A673 (cell line): ENCODE results near the gene CDH23. TPM values are rescaled to one million over a fixed set of nuclear protein-coding genes. Genes with fewer than 3 reads are reported as not detected.

Experiments
- BruUV-seq: library from RNA; stranded (reverse); fragments of 400-500 nt; replicated peaks from 2 replicates; lab custom pipeline; 2021; lab: Mats Ljungman, UMichigan
- CTCF ChIA-PET: fragments of 300-600 bp; sonication (Branson Sonifier 250); formaldehyde crosslinking; loops from one replicate; lab custom pipeline; 2022; ENCODE audit warnings: antibody characterized with exemption; lab: Charles Lee
- POLR2A ChIA-PET: fragments of 300-600 bp; sonication (Branson Sonifier 250); formaldehyde crosslinking; loops from one replicate; lab custom pipeline; 2022; ENCODE audit warnings: antibody characterized with exemption; ENCODE audit not compliant: low non-redundant PET; lab: Charles Lee
- DNase-seq: peaks from one replicate; pipeline ENCODE4 v3.0.0-alpha.2; 2015; ENCODE audit warnings: low spot score
- H3K27ac ChIP-seq: fragments of 200-600 bp; sonication (generic); 2 replicates; pipeline ENCODE4 v1.5.1; 2016; ENCODE audit warnings: mixed run types, low read depth, mild to moderate bottlenecking, mixed read lengths, antibody characterized with exemption, low read length; ENCODE audit not compliant: poor library complexity, severe bottlenecking
- H3K27me3 ChIP-seq: fragments of 200-600 bp; sonication (generic); replicated peaks from 2 replicates; pipeline ENCODE4 v1.6.1; 2017; ENCODE audit warnings: mixed run types, low read depth, mild to moderate bottlenecking, mixed read lengths, antibody characterized with exemption, low read length; ENCODE audit not compliant: insufficient read depth, poor library complexity
- H3K36me3 ChIP-seq: fragments of 200-600 bp; sonication (generic); 2 replicates; pipeline ENCODE4 v1.6.1; 2016; ENCODE audit warnings: mixed run types, mild to moderate bottlenecking, mixed read lengths, antibody characterized with exemption, low read length; ENCODE audit not compliant: insufficient read depth, poor library complexity, severe bottlenecking
- H3K4me1 ChIP-seq: fragments of 200-600 bp; sonication (generic); 2 replicates; pipeline ENCODE4 v1.6.1; 2017; ENCODE audit warnings: mixed run types, mild to moderate bottlenecking, mixed read lengths, antibody characterized with exemption, low read length; ENCODE audit not compliant: insufficient read depth, poor library complexity, severe bottlenecking
- H3K4me3 ChIP-seq: fragments of 200-600 bp; sonication (generic); 2 replicates; pipeline ENCODE4 v1.5.1; 2016; ENCODE audit warnings: low read depth, mixed run types, mild to moderate bottlenecking, mixed read lengths, low read length; ENCODE audit not compliant: poor library complexity, severe bottlenecking
- H3K9me3 ChIP-seq: fragments of 200-600 bp; sonication (generic); 2 replicates; pipeline ENCODE4 v1.6.1; 2016; ENCODE audit warnings: mixed run types, low read depth, mild to moderate bottlenecking, mixed read lengths, antibody characterized with exemption, low read length; ENCODE audit not compliant: poor library complexity, severe bottlenecking
- CTCF ChIP-seq: fragments of 300-800, 200-600 bp; sonication (generic); conservative IDR thresholded peaks from 2 replicates; pipeline ENCODE4 v1.5.1; 2017; ENCODE audit warnings: low read depth, mild to moderate bottlenecking, antibody characterized with exemption, low read length, moderate library complexity, mixed read lengths
- EZH2 ChIP-seq: fragments of 200-600 bp; sonication (generic); IDR thresholded peaks from 2 replicates; pipeline ENCODE4 v1.6.1; 2017; ENCODE audit warnings: borderline replicate concordance, low read depth, mild to moderate bottlenecking, mixed read lengths, antibody characterized with exemption, low read length; ENCODE audit not compliant: poor library complexity, severe bottlenecking
- intact Hi-C: fragments of 100-400 bp; cut with micrococcal nuclease; formaldehyde crosslinking; loops from one replicate; pipeline ENCODE4 v1.10.0; 2022; ENCODE audit not compliant: unreplicated experiment
- total RNA-seq: library from RNA; stranded (reverse); gene quantifications from 2 replicates; pipeline ENCODE4 v1.2.3, GENCODE V29; 2021

Gene CDH23
- total RNA-seq, 1 experiment from 2014 or later = 49.7 TPM

DNA sequence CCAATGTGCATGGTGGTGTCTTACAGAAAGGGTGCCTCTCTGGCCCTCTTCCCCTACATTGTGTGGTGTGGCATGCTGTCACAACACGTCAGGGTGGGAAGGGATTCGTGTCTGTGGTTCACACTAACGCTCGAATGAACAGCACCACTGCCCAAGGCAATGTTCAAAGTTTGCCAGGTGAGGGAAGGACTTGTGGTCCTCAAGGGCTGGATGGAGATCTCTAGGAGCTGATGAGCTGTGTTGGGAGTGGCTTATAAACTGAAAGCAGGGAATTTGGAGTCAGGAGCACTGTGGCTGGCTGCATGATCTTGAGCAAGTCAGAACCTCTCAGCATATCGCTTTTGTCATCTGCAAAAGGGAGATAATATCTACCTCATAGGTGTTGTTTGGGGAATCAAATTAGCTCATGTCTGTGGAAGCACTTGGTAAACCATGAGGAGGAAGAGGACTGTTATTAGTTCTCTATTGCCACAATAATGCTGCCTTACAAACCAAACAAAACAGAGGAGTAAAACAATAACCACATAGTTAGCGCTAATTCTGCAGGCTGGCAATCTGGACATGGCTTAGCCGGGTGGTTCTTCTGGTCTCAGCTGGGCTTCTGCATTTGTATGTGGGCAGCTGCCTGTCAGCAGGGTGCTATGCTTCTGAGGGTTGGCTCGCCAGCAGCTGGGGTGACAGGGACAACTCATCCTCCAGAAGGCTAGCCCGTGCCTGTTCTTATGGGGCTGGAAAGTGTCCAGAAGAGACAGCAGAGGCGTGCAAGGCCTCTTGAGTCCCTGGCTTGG is 345.8 kb downstream of the CDH23 start:
- H3K9me3 ChIP-seq = no peaks in the 10 kb centered on the region
- intact Hi-C loops = no loop called here
- no peak overlapping the region for H3K4me3 ChIP-seq
- H3K4me1 ChIP-seq = no peaks in the 10 kb centered on the region
- no peak for DNase-seq
- CTCF ChIA-PET = no interaction called here
- H3K27ac ChIP-seq = no peak overlapping the region
- TF ChIP-seq CTCF = no peak
- no peaks in the 10 kb centered on the region for H3K27me3 ChIP-seq
- no TSS peak for BruUV-seq
- peaks cover 3% of the 10 kb centered on the region for H3K36me3 ChIP-seq
- POLR2A ChIA-PET = no interaction called here

- intact Hi-C loops = no loop called here
- no peaks in the 10 kb centered on the region for H3K4me1 ChIP-seq
- no peak for DNase-seq
- H3K36me3 ChIP-seq = peaks cover 3% of the 10 kb centered on the region
- ChIA-PET POLR2A (no interaction called here), CTCF (no interaction called here)
- H3K27ac ChIP-seq = no peak overlapping the region
- no peak overlapping the region for H3K4me3 ChIP-seq
- BruUV-seq = no TSS peak
- H3K9me3 ChIP-seq = no peaks in the 10 kb centered on the region
- no peak for TF ChIP-seq CTCF
- no peaks in the 10 kb centered on the region for H3K27me3 ChIP-seq
These were observed 346.5 kb downstream of the CDH23 start for GRCh38 chr10:71743089-71743838.

- Histone ChIP-seq H3K27me3 (no peaks in the 10 kb centered on the region), H3K36me3 (peaks cover 3% of the 10 kb centered on the region), H3K4me1 (no peaks in the 10 kb centered on the region), H3K9me3 (no peaks in the 10 kb centered on the region), H3K4me3 (no peak overlapping the region), H3K27ac (no peak overlapping the region)
- CTCF ChIA-PET = no interaction called here
- POLR2A ChIA-PET = no interaction called here
- intact Hi-C loops = no loop called here
- DNase-seq = no peak
- no TSS peak for BruUV-seq
- TF ChIP-seq CTCF = no peak
- no peak for TF ChIP-seq EZH2
These were observed 347.1 kb downstream of the CDH23 start for GRCh38 chr10:71743866-71744265.
